ENCODE results near the gene P2RY8. TPM values are rescaled to one million over a fixed set of nuclear protein-coding genes. Genes with fewer than 3 reads are reported as not detected.
"Not testable (repeated sequence)": the region's sequence is repeated elsewhere in the genome, so short reads cannot be mapped to it uniquely, and the experiment has no call there.

Gene P2RY8
- total RNA-seq, 1 experiment from 2014 or later = 0.03 TPM

- not testable (repeated sequence) for H3K4me3 ChIP-seq (ENCODE audit: insufficient read depth, low read depth, low read length); DNase-seq; H3K27me3 ChIP-seq (ENCODE audit: control insufficient read depth, insufficient read depth, low read length)
- H3K36me3 ChIP-seq (replicated peaks; ENCODE audit: control insufficient read depth, insufficient read depth, low read length) = peaks cover 46% of the 10 kb centered on the region
Observed at GRCh38 chrX:1426321-1426720, 110.7 kb downstream of the P2RY8 start.

DNA sequence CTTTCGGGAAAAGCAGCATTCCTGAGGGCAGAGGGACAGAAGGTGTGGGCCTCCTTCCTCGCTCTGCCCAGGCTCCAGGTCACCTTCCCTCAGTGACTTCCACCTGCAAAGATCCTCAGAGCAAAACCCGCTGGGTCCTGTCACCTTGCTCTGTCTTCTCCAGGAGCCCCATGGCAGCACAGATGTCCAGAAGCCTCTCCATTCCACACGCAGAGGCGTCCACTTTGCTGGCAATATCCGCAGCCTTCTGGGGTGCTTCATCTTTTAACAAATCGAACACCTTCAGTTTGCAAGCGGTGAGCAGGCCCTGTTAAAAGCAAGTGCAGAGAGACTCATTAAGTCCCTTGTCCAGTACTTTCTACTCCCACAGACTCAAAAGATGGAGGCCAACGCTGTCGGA lies 111.6 kb downstream of the P2RY8 start:
- H3K27me3 ChIP-seq (ENCODE audit: control insufficient read depth, insufficient read depth, low read length) = no peaks in the 10 kb centered on the region
- no peak overlapping the region for H3K4me3 ChIP-seq (ENCODE audit: insufficient read depth, low read depth, low read length)
- no peak for DNase-seq
- H3K36me3 ChIP-seq (replicated peaks; ENCODE audit: control insufficient read depth, insufficient read depth, low read length) = peaks cover 49% of the 10 kb centered on the region

DNA sequence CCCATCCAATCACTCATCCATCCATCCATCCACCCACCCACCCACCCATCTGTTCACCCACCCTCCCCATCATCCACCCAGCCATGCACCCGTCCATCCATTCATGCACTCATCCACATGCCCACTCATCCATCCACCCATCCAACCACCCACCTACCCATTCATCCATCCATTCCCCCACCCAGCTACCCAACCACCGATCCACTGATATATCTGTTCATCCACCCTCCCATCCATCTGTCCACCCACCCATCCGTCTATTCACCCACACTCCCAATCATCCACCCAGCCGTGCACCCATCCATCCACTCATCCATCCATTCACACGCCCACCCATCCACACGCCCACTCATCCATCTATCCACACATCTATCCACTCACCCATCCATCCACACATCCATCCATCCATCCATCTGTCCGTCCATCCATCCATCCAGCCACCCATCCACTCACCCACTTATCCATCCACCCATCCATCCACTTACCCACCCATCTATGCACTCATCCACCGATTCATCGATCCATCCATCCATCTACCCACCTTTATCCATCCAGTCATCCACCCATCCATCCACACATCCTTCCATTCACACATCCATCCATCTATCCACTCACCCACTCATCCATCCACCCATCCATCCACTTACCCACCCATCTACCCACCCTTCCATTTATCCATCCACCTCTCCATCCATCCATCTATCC lies 112.7 kb downstream of the P2RY8 start:
- H3K4me3 ChIP-seq (ENCODE audit: insufficient read depth, low read depth, low read length) = no peak overlapping the region
- no peaks in the 10 kb centered on the region for H3K27me3 ChIP-seq (ENCODE audit: control insufficient read depth, insufficient read depth, low read length)
- H3K36me3 ChIP-seq (replicated peaks; ENCODE audit: control insufficient read depth, insufficient read depth, low read length) = peaks cover 47% of the 10 kb centered on the region

GRCh38 chrX:1423215-1423614 lies 113.8 kb downstream of the P2RY8 start:
- Histone ChIP-seq H3K4me3 (ENCODE audit: insufficient read depth, low read depth, low read length) (no peak overlapping the region), H3K27me3 (ENCODE audit: control insufficient read depth, insufficient read depth, low read length) (no peaks in the 10 kb centered on the region), H3K36me3 (replicated peaks; ENCODE audit: control insufficient read depth, insufficient read depth, low read length) (peaks cover 52% of the 10 kb centered on the region)
- DNase-seq = no peak

More for the DNA sequence above, 112.7 kb downstream of the P2RY8 start:
- no peak for DNase-seq

DNA sequence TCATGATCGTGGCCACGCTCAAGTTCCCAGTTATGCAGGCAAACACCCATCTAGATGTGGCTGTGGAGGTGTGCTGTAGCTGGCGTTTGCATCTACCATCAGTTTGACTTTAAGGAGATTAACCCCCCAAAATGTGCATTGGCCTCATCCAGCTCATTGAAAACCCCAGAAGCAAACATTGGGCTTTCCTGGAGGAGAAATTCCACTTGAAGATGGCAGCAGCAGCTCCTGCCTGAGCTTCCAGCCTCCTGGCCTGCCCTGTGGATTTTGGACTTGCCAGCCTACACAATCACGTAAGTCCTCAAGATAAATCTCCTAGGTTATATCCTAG lies 114.9 kb downstream of the P2RY8 start:
- DNase-seq = no peak
- Histone ChIP-seq H3K27me3 (ENCODE audit: control insufficient read depth, insufficient read depth, low read length) (no peaks in the 10 kb centered on the region), H3K36me3 (replicated peaks; ENCODE audit: control insufficient read depth, insufficient read depth, low read length) (peaks cover 53% of the 10 kb centered on the region), H3K4me3 (ENCODE audit: insufficient read depth, low read depth, low read length) (no peak overlapping the region)

- H3K4me3 ChIP-seq (ENCODE audit: insufficient read depth, low read depth, low read length) = no peak overlapping the region
- no peak for DNase-seq
- peaks cover 55% of the 10 kb centered on the region for H3K36me3 ChIP-seq (replicated peaks; ENCODE audit: control insufficient read depth, insufficient read depth, low read length)
- H3K27me3 ChIP-seq (ENCODE audit: control insufficient read depth, insufficient read depth, low read length) = no peaks in the 10 kb centered on the region
Observed at GRCh38 chrX:1421433-1422134, 115.4 kb downstream of the P2RY8 start.

DNA sequence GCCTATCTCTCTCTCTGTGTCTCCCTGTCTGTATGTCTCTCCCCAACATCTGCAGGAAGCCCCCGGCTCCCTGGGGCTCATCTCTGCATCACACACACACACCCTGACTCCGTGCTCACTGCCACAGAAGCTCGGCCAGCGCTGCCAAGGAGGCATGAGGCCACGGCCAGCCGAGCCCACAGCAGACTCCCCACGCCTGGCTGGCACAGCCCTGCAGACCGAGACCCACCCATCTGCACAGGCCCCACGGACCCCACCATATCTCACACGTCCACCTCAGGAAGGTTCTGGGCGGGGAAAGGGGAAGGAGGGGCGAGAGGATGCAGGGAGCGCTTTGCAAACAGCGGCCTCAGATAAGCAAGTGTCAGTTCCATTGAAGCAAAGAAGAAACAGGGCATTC lies 116.6 kb downstream of the P2RY8 start:
- H3K36me3 ChIP-seq (replicated peaks; ENCODE audit: control insufficient read depth, insufficient read depth, low read length) = peaks cover 56% of the 10 kb centered on the region
- peak; percentile 33 for DNase-seq
- no peaks in the 10 kb centered on the region for H3K27me3 ChIP-seq (ENCODE audit: control insufficient read depth, insufficient read depth, low read length)
- no peak overlapping the region for H3K4me3 ChIP-seq (ENCODE audit: insufficient read depth, low read depth, low read length)

DNA sequence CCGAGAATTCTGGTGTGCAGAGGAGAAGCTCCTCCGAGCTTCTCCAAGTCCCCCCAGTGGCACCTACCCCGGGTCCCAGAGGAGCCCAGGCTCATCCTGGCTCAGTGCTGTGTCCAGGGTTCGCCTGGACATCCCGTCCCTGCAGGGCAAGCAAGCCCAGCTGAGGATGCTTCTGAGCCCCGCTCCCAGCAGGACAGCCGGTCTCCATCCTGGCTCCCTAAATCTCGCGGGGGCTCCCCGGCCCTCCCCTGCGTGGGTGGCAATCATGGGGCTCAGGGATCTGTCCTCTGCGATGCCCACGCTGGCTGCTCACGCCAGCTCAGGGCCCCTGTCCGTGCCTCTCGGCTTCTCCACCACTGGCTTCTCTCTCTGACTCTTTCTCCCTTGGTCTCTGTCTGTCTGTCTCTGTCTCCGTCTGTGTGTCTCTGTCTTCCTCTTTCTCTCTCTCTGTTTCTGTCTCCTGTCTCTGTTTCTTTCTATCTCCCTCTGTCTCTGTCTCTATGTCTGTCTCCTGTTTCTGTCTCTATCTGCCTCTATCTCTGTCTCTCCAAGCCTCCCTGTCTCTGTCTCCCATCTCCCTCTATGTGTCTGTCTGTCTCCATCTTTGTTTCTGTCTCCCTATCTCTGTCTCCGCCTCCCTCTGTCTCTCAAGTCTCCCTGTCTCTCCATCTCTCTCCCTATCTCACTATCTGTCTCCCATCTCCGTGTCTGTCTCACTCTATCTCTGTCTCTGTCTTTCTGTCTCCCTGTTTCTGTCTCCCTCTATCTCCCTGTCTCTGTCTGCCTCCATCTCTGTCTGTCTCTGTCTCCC lies 117.2 kb downstream of the P2RY8 start:
- no peaks in the 10 kb centered on the region for H3K27me3 ChIP-seq (ENCODE audit: control insufficient read depth, insufficient read depth, low read length)
- no peak for DNase-seq
- peaks cover 52% of the 10 kb centered on the region for H3K36me3 ChIP-seq (replicated peaks; ENCODE audit: control insufficient read depth, insufficient read depth, low read length)
- no peak overlapping the region for H3K4me3 ChIP-seq (ENCODE audit: insufficient read depth, low read depth, low read length)

GRCh38 chrX:1418901-1419544 lies 118.0 kb downstream of the P2RY8 start:
- peak; percentile 71 for DNase-seq
- Histone ChIP-seq H3K27me3 (ENCODE audit: control insufficient read depth, insufficient read depth, low read length) (no peaks in the 10 kb centered on the region), H3K4me3 (ENCODE audit: insufficient read depth, low read depth, low read length) (no peak overlapping the region), H3K36me3 (replicated peaks; ENCODE audit: control insufficient read depth, insufficient read depth, low read length) (peaks cover 49% of the 10 kb centered on the region)

GRCh38 chrX:1417921-1418771 lies 118.8 kb downstream of the P2RY8 start:
- Histone ChIP-seq H3K4me3 (ENCODE audit: insufficient read depth, low read depth, low read length) (no peak overlapping the region), H3K36me3 (replicated peaks; ENCODE audit: control insufficient read depth, insufficient read depth, low read length) (peaks cover 46% of the 10 kb centered on the region), H3K27me3 (ENCODE audit: control insufficient read depth, insufficient read depth, low read length) (no peaks in the 10 kb centered on the region)
- no peak for DNase-seq

- no peak for DNase-seq
- H3K36me3 ChIP-seq (replicated peaks; ENCODE audit: control insufficient read depth, insufficient read depth, low read length) = peaks cover 41% of the 10 kb centered on the region
- H3K4me3 ChIP-seq (ENCODE audit: insufficient read depth, low read depth, low read length) = no peak overlapping the region
Observed at GRCh38 chrX:1416965-1417760, 119.8 kb downstream of the P2RY8 start.

GRCh38 chrX:1416327-1416784 lies 120.6 kb downstream of the P2RY8 start:
- no peak for DNase-seq
- H3K27me3 ChIP-seq (ENCODE audit: control insufficient read depth, insufficient read depth, low read length) = no peaks in the 10 kb centered on the region
- no peak overlapping the region for H3K4me3 ChIP-seq (ENCODE audit: insufficient read depth, low read depth, low read length)
- peaks cover 34% of the 10 kb centered on the region for H3K36me3 ChIP-seq (replicated peaks; ENCODE audit: control insufficient read depth, insufficient read depth, low read length)

More at GRCh38 chrX:1416965-1417760, 119.8 kb downstream of the P2RY8 start:
- H3K27me3 ChIP-seq (ENCODE audit: control insufficient read depth, insufficient read depth, low read length) = no peaks in the 10 kb centered on the region

Measured in H7 (cell line).